Amygdala (tissue), 56 donors: ENCODE data around the gene TM4SF18.

ENCODE experiments used
- DNase-seq, 56 donors: peaks; one replicate each; lab custom pipeline; 2025; lab: John Stamatoyannopoulos, UW

Gene TM4SF18

GRCh38 chr3:149331396-149331795, 2.0 kb downstream of the TM4SF18 start:
- DNase-seq: no peak

DNA sequence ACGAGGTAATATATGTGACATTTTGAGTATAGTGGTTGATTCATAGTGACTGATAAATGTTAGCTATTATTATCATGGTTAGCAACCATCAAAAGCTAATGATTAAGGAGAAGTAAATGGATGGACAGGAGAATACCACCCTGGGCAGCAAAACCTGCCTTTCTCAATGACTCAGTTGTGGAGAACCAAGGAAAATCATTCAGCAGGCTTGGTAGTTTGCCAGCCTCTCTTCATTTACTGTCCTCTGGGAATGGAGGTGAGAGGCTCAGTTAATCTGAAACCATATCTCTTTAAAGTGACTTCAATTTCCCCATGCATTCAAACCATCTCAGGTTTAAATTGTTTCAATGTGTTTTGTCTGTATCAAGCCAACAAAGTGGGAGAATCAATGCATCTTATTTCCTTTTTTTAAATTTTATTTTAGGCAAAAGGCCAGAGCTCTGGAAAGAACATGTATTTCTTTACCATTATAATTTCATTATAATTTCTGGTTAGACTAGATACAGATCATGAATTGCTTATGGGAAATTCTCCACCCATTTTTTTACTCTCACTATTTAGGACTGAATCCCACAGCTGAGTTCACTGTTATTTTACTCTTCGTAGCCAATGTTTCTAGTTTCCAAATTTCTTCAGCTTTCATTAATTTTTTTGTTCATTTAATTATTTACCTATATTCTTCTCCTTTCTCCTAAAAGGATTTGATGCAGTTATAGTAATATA, 2.7 kb downstream of the TM4SF18 start:
- DNase-seq: no peak

GRCh38 chr3:149327156-149327555, 6.3 kb downstream of the TM4SF18 start:
- no peak for DNase-seq

- DNase-seq: no peak
Measured at GRCh38 chr3:149325581-149325980, 7.9 kb downstream of the TM4SF18 start.

- no peak for DNase-seq
Measured at GRCh38 chr3:149324332-149324731, 9.1 kb downstream of the TM4SF18 start.

- no peak for DNase-seq
Measured at GRCh38 chr3:149321640-149322039, 11.8 kb downstream of the TM4SF18 start.

- DNase-seq: no peak
Measured at GRCh38 chr3:149321136-149321535, 12.3 kb downstream of the TM4SF18 start.

DNA sequence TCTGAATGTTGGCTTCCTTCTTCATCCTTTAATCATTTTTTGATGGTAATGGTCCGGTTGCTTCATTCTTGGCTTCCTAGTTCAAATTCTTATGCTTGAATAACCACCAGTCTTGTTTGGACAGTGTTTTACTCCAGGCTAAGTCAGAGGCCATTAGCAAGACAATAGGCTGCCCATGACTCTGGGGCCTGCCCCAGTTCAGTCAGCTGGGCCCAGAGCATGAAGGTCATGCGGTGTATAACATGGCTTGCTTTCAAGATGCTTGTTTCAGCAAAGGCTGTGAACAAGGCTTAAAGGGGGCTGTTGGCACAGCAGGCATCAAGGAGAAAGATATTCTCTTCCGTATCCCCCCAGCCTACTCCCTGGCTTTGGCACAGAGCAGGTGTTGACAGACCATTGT, 13.7 kb downstream of the TM4SF18 start:
- DNase-seq: no peak

DNA sequence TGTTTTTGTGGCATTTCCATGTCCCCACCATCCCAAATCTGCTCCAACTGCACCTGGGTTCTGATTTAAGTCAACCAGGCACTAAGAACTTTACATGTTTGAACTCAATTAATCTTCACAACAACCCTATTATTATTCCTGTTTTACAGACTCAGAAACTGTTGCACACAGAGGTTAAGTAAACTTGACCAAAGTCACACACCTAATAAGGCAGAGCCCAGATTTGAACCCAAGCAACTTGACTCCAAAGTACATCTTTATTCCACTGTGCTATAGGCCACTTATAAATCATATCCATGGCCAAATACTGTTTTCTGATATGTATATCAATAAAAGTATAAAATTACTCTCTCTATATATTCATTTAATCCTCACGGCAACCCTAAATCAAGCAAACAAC, 16.4 kb downstream of the TM4SF18 start:
- DNase-seq: no peak

GRCh38 chr3:149316437-149316836, 17.0 kb downstream of the TM4SF18 start:
- no peak for DNase-seq

GRCh38 chr3:149315694-149316093, 17.7 kb downstream of the TM4SF18 start:
- DNase-seq: no peak

DNA sequence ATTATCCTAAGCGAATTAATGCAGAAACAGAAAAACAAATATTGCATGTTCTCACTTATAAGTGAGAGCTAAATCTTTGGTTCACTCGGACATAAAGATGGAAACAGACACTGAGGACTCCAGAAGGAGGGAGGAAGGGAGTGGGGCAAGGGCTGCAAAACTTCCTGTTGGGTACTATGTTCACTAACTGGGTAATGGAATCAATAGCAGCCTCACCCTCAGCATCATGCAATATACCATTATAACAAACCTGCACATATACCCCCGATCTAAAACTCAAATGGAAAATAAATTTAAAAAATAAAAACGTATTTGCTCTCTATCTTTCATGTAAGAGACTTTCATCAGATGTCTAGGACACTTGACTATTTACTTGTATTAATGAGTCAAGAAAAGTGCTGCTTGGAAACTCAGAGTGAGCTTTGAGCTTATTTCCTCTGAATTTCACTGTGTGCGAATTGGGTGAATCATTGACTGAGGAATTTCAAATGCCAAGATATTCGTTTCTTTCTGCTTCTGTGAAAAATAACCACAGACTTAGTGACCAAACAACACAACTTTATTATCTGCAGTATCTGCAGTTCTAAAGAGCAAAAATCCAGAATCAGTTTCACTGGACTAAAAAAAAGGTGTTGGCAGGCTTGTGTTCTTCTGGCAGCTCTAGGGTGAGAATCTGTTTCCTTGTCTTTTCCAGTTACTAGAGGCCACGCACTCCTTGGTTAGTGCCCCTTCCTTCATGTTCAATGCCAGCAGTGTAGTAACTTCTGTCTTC, 18.4 kb downstream of the TM4SF18 start:
- DNase-seq: no peak

DNA sequence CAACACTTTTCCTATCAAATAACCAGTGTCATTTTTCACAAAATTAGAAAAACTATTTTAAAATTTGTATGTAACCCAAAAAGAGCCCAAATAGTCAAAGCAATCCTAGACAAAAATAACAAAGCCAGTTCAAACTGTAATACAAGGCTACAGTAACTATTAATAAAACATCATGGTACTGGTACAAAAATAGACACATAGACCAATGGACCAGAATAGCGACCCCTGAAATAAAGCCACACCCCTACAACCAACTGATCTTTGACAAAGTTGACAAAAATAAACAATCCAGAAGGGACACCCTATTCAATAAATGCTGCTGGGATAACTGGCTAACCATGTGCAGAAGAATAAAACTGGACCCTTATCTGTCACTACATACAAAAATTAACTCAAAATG, 19.9 kb downstream of the TM4SF18 start:
- no peak for DNase-seq

- no peak for DNase-seq
Measured at GRCh38 chr3:149310796-149311534, 22.5 kb downstream of the TM4SF18 start.

GRCh38 chr3:149307435-149307783, 26.0 kb downstream of the TM4SF18 start:
- no peak for DNase-seq

- no peak for DNase-seq
Measured at GRCh38 chr3:149306751-149307434, 26.5 kb downstream of the TM4SF18 start.

GRCh38 chr3:149305376-149305775, 28.1 kb downstream of the TM4SF18 start:
- DNase-seq: no peak

- no peak for DNase-seq
Measured at GRCh38 chr3:149299938-149300801, 33.3 kb downstream of the TM4SF18 start.

- DNase-seq: no peak
Measured at GRCh38 chr3:149296972-149297371, 36.5 kb downstream of the TM4SF18 start.

GRCh38 chr3:149292666-149293065, 40.8 kb downstream of the TM4SF18 start:
- no peak for DNase-seq
